HG03280 (cell line): ENCODE results near the gene ABHD13.
"Not testable (repeated sequence)": the region's sequence is repeated elsewhere in the genome, so short reads cannot be mapped to it uniquely, and the experiment has no call there.

Experiments used
- ATAC-seq: cut with Tn5 transposase; IDR thresholded peaks from one replicate; pipeline ENCODE4 v1.9.1; 2021; ENCODE audit warnings: mild to moderate bottlenecking, moderate library complexity; ENCODE audit not compliant: unreplicated experiment

ABHD13 gene

DNA sequence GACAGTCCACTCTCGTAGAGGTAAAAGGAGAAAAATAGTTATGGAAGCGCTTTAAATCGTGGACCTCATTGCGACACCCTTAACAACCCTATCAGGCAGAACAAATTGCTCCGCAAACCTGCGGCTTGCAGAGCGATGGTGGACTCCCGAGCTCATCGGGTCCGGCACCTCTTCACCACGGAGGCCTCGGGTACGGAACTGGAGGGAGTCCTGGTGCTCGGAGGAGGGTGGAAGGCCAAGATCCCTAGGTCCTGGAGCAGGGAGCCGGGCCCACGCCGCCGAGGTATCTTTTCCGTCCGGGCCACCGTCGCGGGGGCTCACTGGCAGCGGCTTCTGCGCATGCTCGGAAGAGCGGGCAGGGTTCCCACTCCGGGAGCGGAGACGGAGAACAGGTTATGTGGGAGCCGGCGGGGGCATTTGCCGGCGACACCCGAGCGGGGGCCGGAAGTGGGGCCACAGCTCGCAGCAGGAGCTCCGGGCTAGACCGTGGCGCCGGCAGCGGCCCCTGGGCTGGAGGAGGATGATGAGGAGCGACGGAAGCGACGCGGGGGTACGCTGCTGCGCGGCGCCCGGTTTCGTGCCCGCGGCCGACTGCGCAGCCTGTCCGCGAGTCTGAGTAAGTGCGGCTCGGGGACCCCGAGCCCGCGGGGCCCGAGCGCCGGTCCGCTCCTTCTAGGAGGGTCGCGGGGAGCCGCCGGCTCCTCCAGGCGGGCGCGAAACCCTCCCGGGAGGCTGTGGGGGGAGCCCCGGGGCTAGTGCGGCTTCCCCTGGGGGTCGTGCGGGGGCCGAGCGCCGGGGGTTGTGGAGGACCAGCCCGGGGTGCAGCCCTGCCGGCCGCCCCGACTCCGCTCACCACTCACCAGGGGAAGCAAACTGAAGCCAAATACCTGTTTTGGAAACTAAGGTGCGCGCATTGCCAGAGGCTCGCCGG lies at the start of gene ABHD13:
Gene ABHD13, plus strand, starts transcription at position 349 of the 931 bp plus-strand sequence. CDS start 10,827 bp downstream, outside the sequence.
- ATAC-seq, result peak; percentile 77

DNA sequence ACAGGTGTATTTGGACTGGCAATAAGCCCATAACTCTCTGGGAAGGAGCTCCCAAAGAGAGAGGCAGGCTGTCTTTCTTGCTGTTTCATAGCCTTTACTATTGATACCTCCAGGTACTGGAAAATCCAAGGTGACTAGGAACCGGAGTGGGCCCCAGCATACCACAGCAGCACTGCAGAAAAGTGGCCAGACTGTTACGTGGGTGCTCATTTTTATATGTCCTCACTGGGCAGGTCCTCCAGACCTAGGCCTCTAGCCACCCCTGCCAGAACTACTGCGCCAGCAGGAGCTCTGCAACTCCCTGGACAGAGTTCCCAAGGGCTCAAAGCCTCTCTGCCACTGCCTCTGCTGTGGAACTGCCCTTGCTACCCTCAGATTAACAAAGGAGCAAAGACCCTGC lies 49.3 kb upstream of the ABHD13 start:
- ATAC-seq, result no peak

DNA sequence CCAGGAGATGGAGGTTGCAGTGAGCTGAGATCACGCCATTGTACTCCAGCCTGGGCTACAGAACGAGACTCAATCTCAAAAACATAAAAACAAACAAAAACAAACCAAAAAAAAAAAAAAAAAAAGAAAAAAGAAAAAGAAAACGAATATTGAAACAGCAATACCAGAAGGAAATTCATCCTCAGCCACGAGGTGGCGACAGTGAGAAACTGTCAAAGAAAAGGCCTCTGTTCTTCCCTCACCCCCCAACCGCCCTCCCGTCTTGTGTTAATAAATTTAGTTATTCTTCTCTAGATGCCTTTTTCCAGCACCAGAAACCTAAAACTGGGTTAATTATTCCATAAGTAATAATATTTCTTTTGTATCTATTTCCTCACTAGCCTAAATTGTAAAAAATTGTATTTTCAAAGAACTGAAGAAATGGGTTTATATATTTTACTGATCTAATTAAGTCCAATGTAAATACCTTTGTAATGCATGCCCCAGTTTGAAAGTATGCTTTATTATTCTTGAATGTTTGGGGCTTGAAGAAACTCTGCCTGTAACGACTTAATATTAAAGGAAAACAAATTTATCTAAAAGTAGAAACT lies 41.4 kb upstream of the ABHD13 start:
- peak; percentile 65 for ATAC-seq

DNA sequence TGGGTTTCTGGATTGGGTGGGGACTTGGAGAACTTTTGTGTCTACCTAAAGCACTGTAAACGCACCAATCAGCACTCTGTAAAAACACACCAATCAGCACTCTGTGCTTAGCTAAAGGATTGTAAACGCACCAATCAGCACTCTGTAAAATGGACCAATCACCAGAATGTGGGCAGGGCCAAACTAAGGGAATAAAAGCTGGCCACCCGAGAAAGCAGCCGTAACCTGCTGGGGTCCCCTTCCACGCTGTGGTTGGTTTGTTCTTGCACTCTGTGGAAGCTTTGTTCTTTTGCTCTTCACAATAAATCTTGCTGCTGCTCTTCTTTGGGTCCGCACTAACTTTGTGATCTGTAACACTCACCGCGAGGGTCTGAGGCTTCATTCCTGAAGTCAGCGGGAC lies 40.1 kb upstream of the ABHD13 start:
- no peak for ATAC-seq

DNA sequence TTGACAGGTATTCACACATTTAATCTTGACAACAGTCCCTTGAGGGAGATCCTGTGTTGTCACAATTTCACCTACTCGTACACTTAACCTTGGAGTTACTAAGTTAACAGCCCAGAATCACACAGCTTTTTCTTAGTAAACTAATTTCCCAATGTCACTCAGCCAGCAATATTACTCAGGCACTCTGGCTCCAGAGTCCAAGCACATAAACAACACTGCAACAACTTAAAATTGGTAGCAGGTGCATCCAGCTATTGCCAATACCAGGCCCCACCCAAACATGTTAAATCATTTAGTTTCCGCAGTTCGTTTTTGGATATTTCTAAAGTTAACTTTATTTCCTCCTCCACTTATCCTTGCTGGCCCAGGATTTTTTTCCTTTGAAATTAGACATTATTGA lies 35.5 kb upstream of the ABHD13 start:
- ATAC-seq, result no peak

DNA sequence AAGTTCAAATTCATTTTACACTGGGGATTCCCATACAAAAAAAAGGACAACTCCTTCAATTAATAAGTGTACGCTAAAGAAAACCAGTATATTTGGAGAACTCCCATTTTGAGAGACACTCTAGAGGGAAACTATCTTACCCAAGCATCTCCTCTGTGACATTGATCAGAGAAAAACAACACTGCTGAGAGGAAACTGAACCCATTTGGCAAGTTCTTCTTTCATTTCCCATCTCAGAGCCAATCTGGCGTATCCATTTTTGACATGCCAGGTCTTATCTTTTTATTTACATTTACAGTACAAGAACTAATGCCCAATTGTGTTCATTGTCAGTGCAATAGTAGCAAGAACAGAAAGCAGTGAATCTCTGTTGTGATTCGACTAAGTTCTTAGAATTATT lies 33.0 kb upstream of the ABHD13 start:
- no peak for ATAC-seq

DNA sequence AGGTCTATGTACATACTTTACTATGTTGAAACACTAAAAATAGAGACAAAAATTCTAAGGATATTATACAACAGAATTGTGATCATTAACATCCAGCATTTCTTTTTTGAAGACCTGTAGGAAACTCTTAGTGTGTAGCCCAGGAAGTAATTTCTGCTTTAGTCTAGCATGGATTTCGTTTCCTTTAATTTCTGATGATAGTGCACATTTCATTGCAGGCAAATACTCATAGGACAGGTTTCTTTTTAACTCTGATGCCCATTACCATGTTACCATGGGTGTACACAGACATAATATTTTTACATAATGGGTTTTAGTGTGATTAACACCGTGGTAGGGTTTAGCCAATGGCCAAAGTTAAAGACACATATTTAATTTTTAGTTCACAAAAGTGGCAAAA lies 29.9 kb upstream of the ABHD13 start:
- no peak for ATAC-seq

DNA sequence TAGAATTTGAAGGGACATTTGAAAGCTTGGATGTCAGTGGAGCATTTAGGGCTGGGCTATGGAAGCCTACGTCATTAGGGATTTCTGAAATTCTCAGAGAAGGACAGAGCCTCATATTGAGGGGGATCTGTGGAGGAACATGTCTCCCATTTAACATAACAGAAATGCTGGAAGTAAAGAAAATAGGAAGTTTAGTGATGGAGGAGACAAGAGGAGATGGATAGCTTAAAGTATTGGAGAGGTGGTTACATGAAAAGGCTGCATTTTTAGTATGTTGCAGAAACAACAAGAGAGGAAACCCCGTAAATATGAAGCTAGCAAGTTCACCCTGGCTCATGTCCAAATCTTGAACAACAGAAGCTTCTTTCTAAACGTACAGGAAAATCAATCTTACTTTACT lies 27.3 kb upstream of the ABHD13 start:
- ATAC-seq, result no peak

DNA sequence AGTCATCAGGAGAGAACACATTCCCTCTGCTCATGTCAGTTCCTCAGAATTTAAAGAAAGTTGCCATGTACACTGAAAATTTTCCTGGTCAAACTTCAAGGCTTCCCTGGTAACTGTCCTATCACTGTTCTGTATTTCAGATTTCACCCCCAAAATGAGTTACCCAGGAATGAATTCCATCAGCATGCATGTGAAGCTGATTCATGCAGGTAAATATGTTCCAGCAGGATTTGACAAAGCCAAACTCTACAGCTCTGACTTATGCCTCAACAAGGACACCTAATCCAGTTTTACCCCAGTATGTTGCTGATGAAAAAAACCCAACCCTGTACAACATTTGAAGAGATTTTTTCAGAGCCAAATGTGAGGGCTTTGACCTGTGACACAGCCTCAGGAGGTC lies 24.4 kb upstream of the ABHD13 start:
- ATAC-seq, result no peak

DNA sequence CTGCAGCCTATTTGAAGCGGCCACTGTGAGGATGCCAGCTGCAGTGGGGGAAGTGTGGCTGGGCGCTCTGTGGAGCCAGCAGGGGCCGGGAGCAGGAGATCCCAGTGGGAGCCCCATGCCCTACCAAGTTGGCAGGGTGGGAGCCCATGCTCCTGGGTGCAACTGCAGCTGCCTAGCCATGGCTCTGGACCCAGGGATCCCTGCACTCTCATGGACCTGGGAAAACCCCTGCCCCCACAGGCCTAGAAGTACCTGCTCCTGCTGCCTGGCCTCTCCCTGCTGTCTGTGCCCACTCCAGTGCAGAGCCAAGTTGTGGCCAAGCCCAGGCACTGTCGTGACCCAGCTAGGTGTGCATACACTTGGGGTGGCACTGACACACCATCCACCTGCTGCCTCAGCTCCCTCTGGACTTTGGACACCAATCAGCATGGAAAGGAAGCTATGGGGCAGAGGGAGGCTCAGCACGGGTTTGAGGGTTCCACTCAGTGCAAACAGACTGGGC lies 23.7 kb upstream of the ABHD13 start:
- ATAC-seq, result no peak

DNA sequence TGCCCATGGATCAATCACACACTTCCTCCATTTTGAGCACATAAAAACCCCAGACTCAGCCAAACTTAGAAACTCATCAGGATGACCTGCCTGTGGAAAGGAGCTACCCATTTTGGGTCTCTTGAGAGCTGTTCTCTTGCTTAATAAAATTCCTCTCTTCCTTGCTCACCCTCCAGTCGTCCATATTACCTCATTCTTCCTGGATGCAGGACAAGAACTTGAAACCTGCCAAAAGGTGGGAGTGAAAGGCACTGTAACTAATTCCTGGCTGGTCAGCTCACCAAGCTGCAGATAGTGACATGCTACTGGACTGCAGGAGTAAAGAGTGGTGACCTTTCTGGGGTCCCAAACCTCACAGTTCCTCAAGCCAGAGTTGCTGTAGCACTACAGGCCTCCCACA lies 23.0 kb upstream of the ABHD13 start:
- no peak for ATAC-seq

DNA sequence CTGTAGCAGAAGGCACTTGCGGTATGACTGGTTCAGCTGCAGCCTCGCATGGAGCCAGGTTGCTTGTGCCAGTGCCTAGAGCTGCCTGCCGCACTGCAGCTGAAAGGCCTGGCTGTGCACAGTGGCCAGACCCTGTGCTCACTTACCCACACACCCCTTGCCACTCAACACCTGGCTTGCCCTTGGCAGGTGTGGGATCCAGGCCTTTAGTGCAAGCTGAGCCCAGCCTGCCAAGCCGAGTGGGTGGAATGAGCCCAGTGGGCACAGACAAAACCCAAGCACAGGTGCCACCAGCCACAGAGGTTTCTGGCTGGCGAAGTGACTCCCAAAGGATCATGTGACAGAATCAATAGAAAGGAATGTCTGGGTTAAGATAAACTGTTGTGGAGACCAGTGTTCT lies 22.3 kb upstream of the ABHD13 start:
- no peak for ATAC-seq

DNA sequence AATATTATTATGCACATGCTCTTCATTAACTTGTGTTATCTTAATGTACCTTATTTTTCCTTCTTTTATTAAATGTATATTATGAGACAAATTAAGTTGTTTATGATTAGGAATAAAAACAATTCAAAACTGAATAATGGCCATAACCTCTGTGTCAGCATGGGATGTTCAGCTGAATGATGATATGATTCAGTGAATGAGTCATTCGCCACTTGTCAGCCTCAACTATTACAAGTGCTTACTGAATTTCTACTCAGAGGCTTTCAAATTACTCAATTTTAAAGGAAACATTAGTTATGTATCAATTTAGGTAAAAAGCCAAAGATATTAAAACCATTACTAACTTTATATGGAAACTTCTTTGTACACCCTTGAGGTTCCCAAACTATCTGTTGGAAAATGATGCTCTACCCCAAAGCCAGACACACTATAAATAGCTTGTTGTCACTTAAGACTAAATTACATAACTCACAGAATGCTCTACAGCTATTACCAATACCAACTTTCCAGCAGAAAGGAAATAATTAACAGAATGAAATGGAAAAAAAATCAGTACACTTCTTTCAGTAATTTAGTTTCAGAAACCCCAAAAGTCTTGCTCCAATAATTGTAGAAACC lies 17.3 kb upstream of the ABHD13 start:
- ATAC-seq, result no peak

DNA sequence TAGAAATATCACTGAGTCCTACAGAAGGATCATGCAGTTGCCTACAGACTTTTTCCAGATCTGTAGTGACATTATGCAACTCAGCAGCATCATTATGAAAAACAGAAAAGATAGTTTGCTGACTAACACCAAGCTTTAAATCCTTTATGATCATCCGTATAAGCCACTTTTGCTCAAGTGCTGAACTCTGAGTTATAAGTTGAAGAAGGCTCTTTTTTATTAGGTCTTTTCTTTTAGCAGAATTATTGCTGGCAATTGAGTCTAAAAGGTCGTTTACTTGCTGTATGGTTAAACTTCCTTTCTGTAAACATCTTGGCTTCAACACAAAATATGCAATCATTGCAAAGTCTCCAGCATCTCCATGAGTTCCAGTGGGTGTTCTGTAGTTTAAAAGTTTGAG lies 7.6 kb upstream of the ABHD13 start:
- ATAC-seq, result no peak

DNA sequence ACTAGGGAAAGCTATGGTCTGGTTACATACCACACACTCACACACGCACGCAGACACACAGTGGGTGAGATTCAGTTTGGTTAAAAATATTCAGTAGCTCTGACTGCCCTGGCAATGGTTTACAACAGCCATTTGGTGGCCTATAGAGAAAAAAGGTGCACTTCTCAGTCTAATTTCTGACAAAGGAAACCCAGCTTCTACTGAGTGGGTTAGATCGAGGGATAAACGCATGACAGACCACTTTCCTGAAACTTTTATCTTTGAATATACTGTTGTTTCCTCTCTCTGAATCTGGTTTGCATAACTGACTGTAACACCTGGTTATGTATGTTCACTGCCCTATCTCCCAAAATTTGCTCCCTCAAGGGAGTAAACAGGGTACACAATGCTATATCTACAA lies 5.3 kb upstream of the ABHD13 start:
- no peak for ATAC-seq

DNA sequence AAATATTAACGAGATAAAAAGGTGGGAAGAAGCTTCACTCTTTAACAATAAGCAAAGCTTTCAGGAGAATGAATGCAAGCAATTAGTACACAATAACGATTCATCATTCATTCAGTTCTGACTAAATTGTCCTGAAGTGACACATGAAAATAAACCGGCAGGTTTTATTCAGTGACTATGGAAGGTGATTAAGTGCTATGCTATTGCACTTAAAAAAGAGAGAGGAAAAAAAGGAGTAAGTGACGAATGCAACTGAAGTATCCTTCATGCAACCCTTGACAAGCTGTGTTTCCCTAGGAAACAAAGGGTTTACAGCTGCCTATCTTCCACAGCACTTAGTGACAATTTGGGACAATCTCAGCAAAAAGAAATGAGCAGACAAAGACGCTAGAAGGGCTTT lies 4.2 kb upstream of the ABHD13 start:
- no peak for ATAC-seq

DNA sequence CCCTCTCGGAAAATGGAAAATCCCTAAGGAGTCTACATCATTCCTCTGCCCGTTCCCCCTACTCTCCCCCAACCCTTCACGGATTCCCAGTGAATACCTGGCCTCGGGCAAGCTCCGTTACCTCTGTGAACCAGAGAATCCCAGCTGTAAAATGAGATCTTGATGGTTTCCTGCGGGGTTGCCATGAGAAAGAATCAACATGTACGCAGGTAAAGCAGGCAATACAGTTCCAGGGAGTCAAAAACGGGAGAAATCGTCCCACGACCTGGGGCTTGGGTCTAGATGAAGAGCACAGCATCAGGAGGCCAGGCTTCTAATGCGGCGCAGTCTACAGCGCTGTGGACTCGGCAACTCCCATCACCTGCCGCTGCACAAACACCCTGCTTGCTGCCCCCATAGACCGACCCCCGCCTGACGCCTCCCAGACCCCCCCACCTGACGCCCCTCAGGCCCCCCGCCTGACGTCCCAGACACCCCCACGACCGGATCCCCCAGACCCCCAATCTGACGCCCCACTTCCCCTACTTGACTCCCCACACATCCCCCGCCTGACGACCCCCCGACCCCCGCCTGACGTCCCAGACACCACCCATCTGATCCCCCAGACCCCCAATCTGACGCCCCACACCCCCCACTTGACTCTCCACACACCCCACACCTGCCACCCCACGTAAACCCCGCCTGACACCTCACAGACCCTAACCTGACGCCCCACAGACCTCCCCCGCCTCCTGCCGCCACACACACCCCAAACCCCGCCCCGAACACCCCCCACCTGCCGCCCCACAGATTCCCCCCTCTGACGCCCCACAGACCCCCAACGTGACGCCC lies 3.5 kb upstream of the ABHD13 start:
- ATAC-seq, result no peak

DNA sequence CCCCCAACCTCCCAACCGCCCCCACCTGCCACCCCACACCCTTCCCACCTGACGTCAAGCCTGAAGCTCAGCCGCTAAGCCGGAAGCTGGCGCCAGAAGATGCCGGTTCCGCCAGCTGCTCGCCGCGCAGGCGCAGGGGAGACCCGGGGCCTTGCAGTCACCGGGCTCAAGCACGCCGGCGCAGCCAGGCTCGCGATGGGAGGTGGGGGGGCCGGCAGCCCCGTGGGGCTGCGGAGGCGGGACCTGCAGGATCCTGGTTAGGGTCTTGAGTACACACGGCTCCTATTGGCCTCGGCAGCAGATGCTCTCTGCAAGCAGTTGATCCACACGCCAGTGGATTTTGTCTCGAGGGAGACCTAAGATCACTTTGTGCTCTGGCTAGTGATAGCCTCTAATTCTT lies 2.8 kb upstream of the ABHD13 start, which contains the start of gene LIG4:
Gene LIG4, minus strand, starts transcription at position 101 of the 400 bp plus-strand sequence. CDS start 4,268 bp downstream, outside the sequence.
- ATAC-seq, result peak; percentile 63

DNA sequence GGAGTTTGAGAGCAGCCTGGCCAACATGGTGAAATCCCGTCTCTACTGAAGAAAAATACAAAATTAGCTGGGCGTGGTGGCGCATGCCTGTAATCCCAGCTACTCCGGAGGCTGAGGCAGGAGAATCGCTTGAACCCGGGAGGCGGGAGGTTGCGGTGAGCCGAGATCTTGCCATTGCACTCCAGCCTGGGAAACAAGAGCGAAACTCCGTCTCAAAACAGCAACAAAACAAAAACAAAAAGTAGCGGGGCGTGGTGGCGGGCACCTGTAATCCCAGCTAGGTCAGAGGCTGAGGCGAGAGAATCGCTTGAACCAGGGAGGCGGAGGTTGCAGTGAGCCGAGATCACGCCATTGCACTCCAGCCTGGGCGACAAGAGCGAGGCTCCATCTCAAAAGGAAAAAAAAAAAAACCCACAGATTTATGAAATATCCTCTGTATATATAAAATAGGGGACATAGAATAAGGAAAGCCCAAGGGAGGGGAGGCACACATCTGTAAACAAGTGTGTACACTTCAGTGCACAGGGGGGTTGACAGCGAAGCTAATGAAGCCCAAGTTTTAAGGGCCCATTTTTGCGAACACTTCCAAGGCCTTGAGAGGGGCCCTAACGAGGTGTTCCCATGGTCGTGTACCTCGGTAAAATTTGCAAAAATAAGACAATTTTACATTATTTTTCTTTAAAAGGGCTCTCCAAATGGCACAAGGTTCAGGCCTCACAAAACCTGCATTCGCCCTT lies 717 bp upstream of the ABHD13 start:
- ATAC-seq, result not testable (repeated sequence)

DNA sequence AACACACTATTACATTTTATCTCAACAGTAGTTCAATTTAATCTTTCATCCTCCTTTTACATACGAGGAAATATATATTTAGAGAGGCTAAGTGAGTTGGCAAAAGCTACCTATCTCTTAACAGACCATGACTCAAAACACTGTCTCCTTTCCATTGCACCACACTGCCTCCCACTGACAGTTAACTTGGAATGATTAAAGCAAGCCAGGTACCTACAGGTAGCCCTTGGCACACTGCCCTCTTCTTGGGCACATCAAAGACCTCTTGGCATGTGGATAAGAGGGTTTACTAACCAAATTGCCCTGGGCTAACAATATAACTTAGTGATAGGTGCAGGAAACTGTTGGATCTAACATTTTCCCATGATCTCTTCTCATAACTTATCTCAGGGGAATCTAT lies 1.8 kb downstream of the ABHD13 start:
- no peak for ATAC-seq
